K562 (cell line): ENCODE data around the gene PIH1D1. TPM values are rescaled to one million over a fixed set of nuclear protein-coding genes. Genes with fewer than 3 reads are reported as not detected.
A peak's percentile ranks its signal among the peaks of the same experiment; 100 is the strongest.

Source experiments
- CBFA2T3 ChIP-seq: fragments of 450-650 bp; IDR thresholded peaks from 2 replicates; pipeline ENCODE4 v1.6.1; 2017
- CREB1 ChIP-seq, 2 experiments: sonication (generic) in 1 of 2; formaldehyde crosslinking in 1 of 2; IDR thresholded peaks; 2 replicates each; pipeline versions ENCODE4 v1.6.1 to v1.8.0; 2012 to 2022; ENCODE audit warnings: inconsistent platforms in 1 of 2, mild to moderate bottlenecking in 1 of 2, missing genetic modification reagents in 1 of 2, moderate library complexity in 1 of 2
- DACH1 ChIP-seq: fragments of 450-650 bp; IDR thresholded peaks from 2 replicates; pipeline ENCODE4 v1.6.1; 2018; ENCODE audit not compliant: partially characterized antibody
- FOSL1 ChIP-seq: fragments of 200-800 bp; sonication (Bioruptor generic); conservative IDR thresholded peaks from 2 replicates; pipeline ENCODE4 v1.6.1; 2016; ENCODE audit warnings: missing genetic modification characterization, missing compliant biosample characterization
- GATAD2A ChIP-seq: fragments of 450-650 bp; IDR thresholded peaks from 2 replicates; pipeline ENCODE4 v1.6.1; 2017
- ILF3 ChIP-seq: fragments of 450-650 bp; IDR thresholded peaks from 2 replicates; pipeline ENCODE4 v1.6.1; 2018; ENCODE audit warnings: antibody characterized with exemption, mild to moderate bottlenecking, moderate library complexity, borderline replicate concordance
- MYBL2 ChIP-seq, 2 experiments: fragments of 450-650 bp in 1 of 2; sonication (generic) in 1 of 2; formaldehyde crosslinking in 1 of 2; IDR thresholded peaks; 2 replicates each; pipeline versions ENCODE4 v1.6.1 to v1.8.1; 2017 to 2022; ENCODE audit warnings: borderline replicate concordance in 1 of 2, inconsistent platforms in 1 of 2, low read depth in 1 of 2, mild to moderate bottlenecking in 1 of 2, missing genetic modification reagents in 1 of 2, moderate library complexity in 1 of 2
- NCOA6 ChIP-seq: fragments of 450-650 bp; IDR thresholded peaks from 2 replicates; pipeline ENCODE4 v1.6.1; 2017; ENCODE audit warnings: mild to moderate bottlenecking
- RBM25 ChIP-seq: fragments of 200-400 bp; formaldehyde crosslinking; IDR thresholded peaks from 2 replicates; pipeline ENCODE4 v1.6.1; 2018; ENCODE audit warnings: low read length, low read depth, moderate library complexity; ENCODE audit not compliant: severe bottlenecking
- SIN3B ChIP-seq: fragments of 450-650 bp; IDR thresholded peaks from 2 replicates; pipeline ENCODE4 v1.6.1; 2017; ENCODE audit warnings: low read depth, mild to moderate bottlenecking, moderate library complexity
- SOX6 ChIP-seq: fragments of 450-650 bp; IDR thresholded peaks from 2 replicates; pipeline ENCODE4 v1.6.1; 2014; ENCODE audit warnings: mild to moderate bottlenecking
- TAF7 ChIP-seq: fragments of 450-650 bp; IDR thresholded peaks from 2 replicates; pipeline ENCODE4 v1.6.1; 2016; ENCODE audit warnings: missing genetic modification characterization, missing compliant biosample characterization
- ZEB2 ChIP-seq: fragments of 450-650 bp; IDR thresholded peaks from 2 replicates; pipeline ENCODE4 v1.6.1; 2016
- ZNF766 ChIP-seq: fragments of 200-800 bp; sonication (Bioruptor generic); conservative IDR thresholded peaks from 2 replicates; pipeline ENCODE4 v1.6.1; 2016; ENCODE audit warnings: missing genetic modification characterization, missing compliant biosample characterization
- polyA plus RNA-seq, 8 experiments: library from polyadenylated mRNA; depleted of rRNA in 4 of 8; stranded (reverse) in 5 of 8; unstranded in 3 of 8; fragments of >200 nt; fragmentation: Nextera tagmentation in 2 of 8; fragmentation: Illumina TruSeq in 1 of 8; extraction: Ambion mirVana in 2 of 8; extraction: Trizol in 1 of 8; gene quantifications; 2 replicates each; pipeline versions ENCODE4 v1.2.1 to v1.2.3, GENCODE V29; 2011 to 2014; ENCODE audit warnings: inconsistent platforms in 1 of 8, missing spikeins in 1 of 8
- total RNA-seq, 7 experiments: library from RNA; depleted of rRNA in 6 of 7; stranded (reverse); fragments of >200 nt in 6 of 7; fragmentation: Illumina TruSeq in 2 of 7; extraction: Trizol in 2 of 7; gene quantifications; 2 replicates each; pipeline versions ENCODE4 v1.2.1 to v1.2.3, GENCODE V29; 2011 to 2021; ENCODE audit warnings: low replicate concordance in 1 of 7
- TF ChIP-seq, protein P1 (sequence below): fragments of 450-650 bp; formaldehyde crosslinking; IDR thresholded peaks from 2 replicates; pipeline ENCODE4 v1.4.0; 2020; ENCODE audit warnings: mild to moderate bottlenecking
- TF ChIP-seq, protein P2 (sequence below): fragments of 250-450 bp; sonication (Bioruptor Pico); IDR thresholded peaks from 2 replicates; pipeline ENCODE4 v1.4.0; 2020; ENCODE audit warnings: mild to moderate bottlenecking, moderate library complexity
- TF ChIP-seq, protein P3 (sequence below): fragments of 450-650 bp; formaldehyde crosslinking; IDR thresholded peaks from 2 replicates; pipeline ENCODE4 v1.4.0; 2020; ENCODE audit warnings: mild to moderate bottlenecking, moderate library complexity
- TF ChIP-seq, protein P4 (sequence below), 2 experiments: IDR thresholded peaks; 2 replicates each; pipeline ENCODE4 v1.6.1; 2012; ENCODE audit warnings: improper control_type of control experiment in 2 of 2, low read depth in 2 of 2, low read length in 2 of 2, borderline replicate concordance in 1 of 2
- TF ChIP-seq, protein P5 (sequence below): fragments of 250-450 bp; sonication (Bioruptor Pico); IDR thresholded peaks from 2 replicates; pipeline ENCODE4 v1.8.0; 2021; ENCODE audit warnings: borderline replicate concordance, mild to moderate bottlenecking, moderate library complexity; ENCODE audit not compliant: poor library complexity, severe bottlenecking

Gene PIH1D1
- total and polyA plus RNA-seq, 9 of the 15 experiments (the other 6 are each of a cell fraction or from before 2014, with no cell fraction given): 26.5 to 224 (median 137) TPM

DNA sequence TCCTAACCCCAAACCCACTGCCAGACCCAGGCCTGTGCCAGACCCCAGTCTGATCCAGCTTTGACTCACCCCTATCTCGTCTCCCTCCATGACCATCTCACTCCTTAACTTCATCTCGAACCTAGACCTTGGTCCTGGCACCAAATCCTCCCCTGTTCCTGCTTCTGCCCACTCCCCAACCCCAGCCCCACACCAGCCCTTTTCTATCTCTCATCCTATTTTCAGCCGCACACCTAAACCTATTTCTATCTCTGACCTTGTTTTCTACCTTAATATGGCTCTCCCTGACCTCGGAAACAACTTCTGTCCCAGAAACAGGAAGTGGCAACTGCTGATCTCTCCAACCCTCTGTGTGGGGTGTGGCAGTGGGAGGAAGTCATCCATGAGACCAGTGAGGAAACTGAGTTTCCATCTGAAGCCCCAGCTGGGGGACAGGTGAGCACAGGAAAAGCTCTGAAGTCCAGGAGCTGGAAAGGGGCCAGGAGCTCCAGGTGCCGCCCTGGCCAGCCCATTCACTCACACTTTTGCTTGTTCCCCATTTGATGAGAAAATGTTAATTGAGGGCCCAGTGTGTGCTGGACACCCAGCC, 42.1 kb downstream of the PIH1D1 start (continued):
- no peak for TF ChIP-seq DACH1
- no peak for TF ChIP-seq FOSL1 (tag)
- no peak for TF ChIP-seq MYBL2 (IDR thresholded peaks at IDR 0.05; ENCODE audit: low read depth)
- TF ChIP-seq MYBL2 (CRISPR knock-in tag; IDR thresholded peaks at IDR 0.05; ENCODE audit: borderline replicate concordance): no peak
- TF ChIP-seq CREB1 (IDR thresholded peaks at IDR 0.05): no peak
- no peak for TF ChIP-seq CREB1 (CRISPR knock-in tag; IDR thresholded peaks at IDR 0.05)
- TF ChIP-seq, protein P1, sequence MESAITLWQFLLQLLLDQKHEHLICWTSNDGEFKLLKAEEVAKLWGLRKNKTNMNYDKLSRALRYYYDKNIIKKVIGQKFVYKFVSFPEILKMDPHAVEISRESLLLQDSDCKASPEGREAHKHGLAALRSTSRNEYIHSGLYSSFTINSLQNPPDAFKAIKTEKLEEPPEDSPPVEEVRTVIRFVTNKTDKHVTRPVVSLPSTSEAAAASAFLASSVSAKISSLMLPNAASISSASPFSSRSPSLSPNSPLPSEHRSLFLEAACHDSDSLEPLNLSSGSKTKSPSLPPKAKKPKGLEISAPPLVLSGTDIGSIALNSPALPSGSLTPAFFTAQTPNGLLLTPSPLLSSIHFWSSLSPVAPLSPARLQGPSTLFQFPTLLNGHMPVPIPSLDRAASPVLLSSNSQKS (CRISPR knock-in tag): no peak
- TF ChIP-seq, protein P2, sequence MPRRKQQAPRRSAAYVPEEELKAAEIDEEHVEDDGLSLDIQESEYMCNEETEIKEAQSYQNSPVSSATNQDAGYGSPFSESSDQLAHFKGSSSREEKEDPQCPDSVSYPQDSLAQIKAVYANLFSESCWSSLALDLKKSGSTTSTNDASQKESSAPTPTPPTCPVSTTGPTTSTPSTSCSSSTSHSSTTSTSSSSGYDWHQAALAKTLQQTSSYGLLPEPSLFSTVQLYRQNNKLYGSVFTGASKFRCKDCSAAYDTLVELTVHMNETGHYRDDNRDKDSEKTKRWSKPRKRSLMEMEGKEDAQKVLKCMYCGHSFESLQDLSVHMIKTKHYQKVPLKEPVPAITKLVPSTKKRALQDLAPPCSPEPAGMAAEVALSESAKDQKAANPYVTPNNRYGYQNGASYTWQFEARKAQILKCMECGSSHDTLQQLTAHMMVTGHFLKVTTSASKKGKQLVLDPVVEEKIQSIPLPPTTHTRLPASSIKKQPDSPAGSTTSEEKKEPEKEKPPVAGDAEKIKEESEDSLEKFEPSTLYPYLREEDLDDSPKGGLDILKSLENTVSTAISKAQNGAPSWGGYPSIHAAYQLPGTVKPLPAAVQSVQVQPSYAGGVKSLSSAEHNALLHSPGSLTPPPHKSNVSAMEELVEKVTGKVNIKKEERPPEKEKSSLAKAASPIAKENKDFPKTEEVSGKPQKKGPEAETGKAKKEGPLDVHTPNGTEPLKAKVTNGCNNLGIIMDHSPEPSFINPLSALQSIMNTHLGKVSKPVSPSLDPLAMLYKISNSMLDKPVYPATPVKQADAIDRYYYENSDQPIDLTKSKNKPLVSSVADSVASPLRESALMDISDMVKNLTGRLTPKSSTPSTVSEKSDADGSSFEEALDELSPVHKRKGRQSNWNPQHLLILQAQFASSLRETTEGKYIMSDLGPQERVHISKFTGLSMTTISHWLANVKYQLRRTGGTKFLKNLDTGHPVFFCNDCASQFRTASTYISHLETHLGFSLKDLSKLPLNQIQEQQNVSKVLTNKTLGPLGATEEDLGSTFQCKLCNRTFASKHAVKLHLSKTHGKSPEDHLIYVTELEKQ (CRISPR knock-in tag): no peak
- TF ChIP-seq SIN3B: no peak
- TF ChIP-seq, protein P3, sequence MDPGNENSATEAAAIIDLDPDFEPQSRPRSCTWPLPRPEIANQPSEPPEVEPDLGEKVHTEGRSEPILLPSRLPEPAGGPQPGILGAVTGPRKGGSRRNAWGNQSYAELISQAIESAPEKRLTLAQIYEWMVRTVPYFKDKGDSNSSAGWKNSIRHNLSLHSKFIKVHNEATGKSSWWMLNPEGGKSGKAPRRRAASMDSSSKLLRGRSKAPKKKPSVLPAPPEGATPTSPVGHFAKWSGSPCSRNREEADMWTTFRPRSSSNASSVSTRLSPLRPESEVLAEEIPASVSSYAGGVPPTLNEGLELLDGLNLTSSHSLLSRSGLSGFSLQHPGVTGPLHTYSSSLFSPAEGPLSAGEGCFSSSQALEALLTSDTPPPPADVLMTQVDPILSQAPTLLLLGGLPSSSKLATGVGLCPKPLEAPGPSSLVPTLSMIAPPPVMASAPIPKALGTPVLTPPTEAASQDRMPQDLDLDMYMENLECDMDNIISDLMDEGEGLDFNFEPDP (CRISPR knock-in tag): no peak
- TF ChIP-seq TAF7 (tag): peak; percentile 32; the same call in 1 of the 2 replicates
- TF ChIP-seq ILF3: no peak
- TF ChIP-seq RBM25: no peak
- TF ChIP-seq GATAD2A: no peak
- TF ChIP-seq NCOA6: no peak
- TF ChIP-seq SOX6: no peak
- peak; percentile 48; the same call in 1 of the 2 replicates for TF ChIP-seq ZEB2
- TF ChIP-seq, protein P4, sequence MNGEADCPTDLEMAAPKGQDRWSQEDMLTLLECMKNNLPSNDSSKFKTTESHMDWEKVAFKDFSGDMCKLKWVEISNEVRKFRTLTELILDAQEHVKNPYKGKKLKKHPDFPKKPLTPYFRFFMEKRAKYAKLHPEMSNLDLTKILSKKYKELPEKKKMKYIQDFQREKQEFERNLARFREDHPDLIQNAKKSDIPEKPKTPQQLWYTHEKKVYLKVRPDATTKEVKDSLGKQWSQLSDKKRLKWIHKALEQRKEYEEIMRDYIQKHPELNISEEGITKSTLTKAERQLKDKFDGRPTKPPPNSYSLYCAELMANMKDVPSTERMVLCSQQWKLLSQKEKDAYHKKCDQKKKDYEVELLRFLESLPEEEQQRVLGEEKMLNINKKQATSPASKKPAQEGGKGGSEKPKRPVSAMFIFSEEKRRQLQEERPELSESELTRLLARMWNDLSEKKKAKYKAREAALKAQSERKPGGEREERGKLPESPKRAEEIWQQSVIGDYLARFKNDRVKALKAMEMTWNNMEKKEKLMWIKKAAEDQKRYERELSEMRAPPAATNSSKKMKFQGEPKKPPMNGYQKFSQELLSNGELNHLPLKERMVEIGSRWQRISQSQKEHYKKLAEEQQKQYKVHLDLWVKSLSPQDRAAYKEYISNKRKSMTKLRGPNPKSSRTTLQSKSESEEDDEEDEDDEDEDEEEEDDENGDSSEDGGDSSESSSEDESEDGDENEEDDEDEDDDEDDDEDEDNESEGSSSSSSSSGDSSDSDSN (IDR thresholded peaks at IDR 0.05; ENCODE audit: borderline replicate concordance in 1 of 2, low read depth in 2 of 2, low read length in 2 of 2): no peak
- TF ChIP-seq ZNF766 (CRISPR knock-in tag): peak; percentile 60; the same call in 1 of the 2 replicates
- TF ChIP-seq, protein P5, sequence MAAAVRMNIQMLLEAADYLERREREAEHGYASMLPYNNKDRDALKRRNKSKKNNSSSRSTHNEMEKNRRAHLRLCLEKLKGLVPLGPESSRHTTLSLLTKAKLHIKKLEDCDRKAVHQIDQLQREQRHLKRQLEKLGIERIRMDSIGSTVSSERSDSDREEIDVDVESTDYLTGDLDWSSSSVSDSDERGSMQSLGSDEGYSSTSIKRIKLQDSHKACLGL (CRISPR knock-in tag): no peak
- no peak for TF ChIP-seq CBFA2T3
